Measurements from ENCODE around the gene ASTL.

Gene ASTL

GRCh38 chr2:96158554-96158940 lies 20.2 kb upstream of the ASTL start:
- DNase-seq, result no peak

- DNase-seq, result peak; percentile 32
Observed at GRCh38 chr2:96157649-96158553, 19.6 kb upstream of the ASTL start.

- DNase-seq, result no peak
Observed at GRCh38 chr2:96156926-96157648, 18.8 kb upstream of the ASTL start.

- DNase-seq, result no peak
Observed at GRCh38 chr2:96156011-96156820, 17.9 kb upstream of the ASTL start.

- no peak for DNase-seq
Observed at GRCh38 chr2:96154506-96155380, 16.4 kb upstream of the ASTL start.

- no peak for DNase-seq
Observed at GRCh38 chr2:96153991-96154431, 15.7 kb upstream of the ASTL start.

- DNase-seq, result no peak
Observed at GRCh38 chr2:96153291-96153713, 15.0 kb upstream of the ASTL start.

GRCh38 chr2:96152304-96153161 lies 14.2 kb upstream of the ASTL start:
- DNase-seq, result no peak

- DNase-seq, result no peak
Observed at GRCh38 chr2:96151595-96152303, 13.4 kb upstream of the ASTL start.

GRCh38 chr2:96150791-96151594 lies 12.7 kb upstream of the ASTL start:
- no peak for DNase-seq

GRCh38 chr2:96150007-96150640 lies 11.8 kb upstream of the ASTL start:
- no peak for DNase-seq

GRCh38 chr2:96148410-96149217 lies 10.3 kb upstream of the ASTL start:
- peak; percentile 71 for DNase-seq

GRCh38 chr2:96147593-96148201 lies 9.4 kb upstream of the ASTL start:
- no peak for DNase-seq

GRCh38 chr2:96146881-96147592 lies 8.7 kb upstream of the ASTL start:
- no peak for DNase-seq

GRCh38 chr2:96146153-96146880 lies 8.0 kb upstream of the ASTL start:
- peak; percentile 50 for DNase-seq

GRCh38 chr2:96145848-96146152 lies 7.5 kb upstream of the ASTL start:
- DNase-seq, result no peak
